Adrenal gland (tissue), 5 donors: ENCODE data around the gene MRNIP.

Experiments used
- POLR2A ChIP-seq, 2 donors: fragments of 450-650 bp; IDR thresholded peaks; one replicate each; pipeline ENCODE4 v1.6.1; 2017; ENCODE audit warnings: antibody characterized with exemption in 2 of 2, mild to moderate bottlenecking in 2 of 2, moderate library complexity in 1 of 2
- TF ChIP-seq, protein P1 (sequence below), 6 experiments: fragments of 450-650 bp in 4 of 6; fragments of 200-600 bp in 2 of 6; sonication (generic) in 1 of 6; IDR thresholded peaks; 1 replicate in 5 of 6; 2 replicates in 1 of 6; pipeline versions ENCODE4 v1.5.1 to v1.8.0; 2016 to 2021; ENCODE audit warnings: antibody characterized with exemption in 6 of 6, mild to moderate bottlenecking in 2 of 6, moderate library complexity in 1 of 6
- donor health status: DM: no; HTN: no; CAD: no.

DNA sequence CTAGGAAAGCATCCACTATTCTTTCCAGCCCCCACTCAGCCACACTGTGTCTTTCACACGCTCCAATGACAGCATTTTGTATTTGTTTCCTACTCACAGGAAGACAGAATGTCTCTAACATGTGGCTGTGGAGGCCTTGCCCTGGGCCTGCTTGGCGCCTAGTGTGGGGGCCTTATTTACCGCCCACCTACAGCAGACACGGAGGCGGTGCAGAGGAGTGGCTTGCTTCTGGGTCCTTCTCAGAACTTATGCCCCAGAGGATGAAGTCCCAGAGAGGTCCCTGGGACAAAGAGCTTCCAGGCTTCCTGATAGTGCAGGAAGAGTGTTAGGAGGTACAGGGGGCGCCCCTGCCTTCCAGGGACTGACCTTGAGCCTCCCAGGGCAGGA is 8.5 kb upstream of the MRNIP start:
- TF ChIP-seq, protein P1, sequence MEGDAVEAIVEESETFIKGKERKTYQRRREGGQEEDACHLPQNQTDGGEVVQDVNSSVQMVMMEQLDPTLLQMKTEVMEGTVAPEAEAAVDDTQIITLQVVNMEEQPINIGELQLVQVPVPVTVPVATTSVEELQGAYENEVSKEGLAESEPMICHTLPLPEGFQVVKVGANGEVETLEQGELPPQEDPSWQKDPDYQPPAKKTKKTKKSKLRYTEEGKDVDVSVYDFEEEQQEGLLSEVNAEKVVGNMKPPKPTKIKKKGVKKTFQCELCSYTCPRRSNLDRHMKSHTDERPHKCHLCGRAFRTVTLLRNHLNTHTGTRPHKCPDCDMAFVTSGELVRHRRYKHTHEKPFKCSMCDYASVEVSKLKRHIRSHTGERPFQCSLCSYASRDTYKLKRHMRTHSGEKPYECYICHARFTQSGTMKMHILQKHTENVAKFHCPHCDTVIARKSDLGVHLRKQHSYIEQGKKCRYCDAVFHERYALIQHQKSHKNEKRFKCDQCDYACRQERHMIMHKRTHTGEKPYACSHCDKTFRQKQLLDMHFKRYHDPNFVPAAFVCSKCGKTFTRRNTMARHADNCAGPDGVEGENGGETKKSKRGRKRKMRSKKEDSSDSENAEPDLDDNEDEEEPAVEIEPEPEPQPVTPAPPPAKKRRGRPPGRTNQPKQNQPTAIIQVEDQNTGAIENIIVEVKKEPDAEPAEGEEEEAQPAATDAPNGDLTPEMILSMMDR (IDR thresholded peaks at IDR 0.05), result no peak
- TF ChIP-seq POLR2A (IDR thresholded peaks at IDR 0.05), result no peak
